ENCODE data around the gene NDUFA1. TPM values are rescaled to one million over a fixed set of nuclear protein-coding genes. Genes with fewer than 3 reads are reported as not detected.

The NDUFA1 gene
- total and polyA plus RNA-seq, 2 experiments from 2014 or later: 29.1 to 415 TPM

- TF ChIP-seq ETS1 (IDR thresholded peaks at IDR 0.05) (no peak), CTCF (conservative IDR thresholded peaks at IDR 0.05; ENCODE audit: low read depth in 2 of 2) (no peak), ZNF331 (CRISPR knock-in tag; IDR thresholded peaks at IDR 0.05; ENCODE audit: low read depth) (no peak), POLR2AphosphoS5 (IDR thresholded peaks at IDR 0.05; ENCODE audit: low read depth) (no peak)
These were observed 37.7 kb upstream of the NDUFA1 start (continued) for GRCh38 chrX:119833905-119834304.

GRCh38 chrX:119852382-119853353 lies 19.0 kb upstream of the NDUFA1 start, which contains the start of gene UPF3B:
Gene UPF3B, minus strand, starts transcription at chrX:119852963. Its CDS starts 35 bp downstream, at chrX:119852928.
- Histone ChIP-seq H3K36me3 (ENCODE audit: insufficient read depth) (peaks cover 20% of the 10 kb centered on the region), H4K20me1 (replicated peaks; ENCODE audit: insufficient read depth) (no peaks in the 10 kb centered on the region; the same call in 1 of the 2 replicates), H3K9me2 (ENCODE audit: insufficient read depth) (no peaks in the 10 kb centered on the region), H3K79me2 (replicated peaks; ENCODE audit: insufficient read depth) (peaks cover 17% of the 10 kb centered on the region), H3F3A (replicated peaks; ENCODE audit: low read depth) (no peaks in the 10 kb centered on the region), H3K27me3 (ENCODE audit: insufficient read depth) (no peaks in the 10 kb centered on the region), H3K27ac (ENCODE audit: low read depth) (peak within 1 kb of the TSS; percentile 92), H3K4me3 (peak within 1 kb of the TSS; percentile 94), H2AFZ (peak within 1 kb of the TSS; percentile 76), H3K4me1 (ENCODE audit: insufficient read depth) (no peaks in the 10 kb centered on the region), H3K4me2 (peak within 1 kb of the TSS; percentile 84)
- Mint-ChIP-seq H3K4me1 (no peaks in the 10 kb centered on the region), H3K36me3 (ENCODE audit: low read depth) (peaks cover 38% of the 10 kb centered on the region), H3K9me3 (no peaks in the 10 kb centered on the region; the same call in 2 of the 3 replicates), H3K27ac (peak within 1 kb of the TSS; percentile 99), H3K27me3 (ENCODE audit: insufficient read depth, low read depth, poor library complexity) (peaks cover 8% of the 10 kb centered on the region), H3K4me3 (peak within 1 kb of the TSS; percentile 93)
- TF ChIP-seq POLR2AphosphoS5 (IDR thresholded peaks at IDR 0.05; ENCODE audit: low read depth): peak; percentile 78
- peak; percentile 52 for TF ChIP-seq ETS1 (IDR thresholded peaks at IDR 0.05)
- TF ChIP-seq CREB1 (CRISPR knock-in tag; IDR thresholded peaks at IDR 0.05; ENCODE audit: low read depth): peak; percentile 80
- no peak for TF ChIP-seq EZH2phosphoT487 (IDR thresholded peaks at IDR 0.05; ENCODE audit: unreplicated experiment)
- no peak for TF ChIP-seq JUNB (IDR thresholded peaks at IDR 0.05; ENCODE audit: unreplicated experiment)
- TF ChIP-seq ZNF331 (CRISPR knock-in tag; IDR thresholded peaks at IDR 0.05; ENCODE audit: low read depth): no peak
- peak; percentile 93 for ATAC-seq
- peak; percentile 98 for DNase-seq (ENCODE audit: low spot score)

Data from GM23338 (cell line).